HG03354 (cell line): ENCODE measurements around the gene ARSI.
"Not testable (repeated sequence)": the region's sequence is repeated elsewhere in the genome, so short reads cannot be mapped to it uniquely, and the experiment has no call there.

Source experiments
- ATAC-seq: cut with Tn5 transposase; IDR thresholded peaks from one replicate; pipeline ENCODE4 v1.9.1; 2021; ENCODE audit warnings: mild to moderate bottlenecking; ENCODE audit not compliant: unreplicated experiment, poor library complexity, severe bottlenecking

Gene ARSI

DNA sequence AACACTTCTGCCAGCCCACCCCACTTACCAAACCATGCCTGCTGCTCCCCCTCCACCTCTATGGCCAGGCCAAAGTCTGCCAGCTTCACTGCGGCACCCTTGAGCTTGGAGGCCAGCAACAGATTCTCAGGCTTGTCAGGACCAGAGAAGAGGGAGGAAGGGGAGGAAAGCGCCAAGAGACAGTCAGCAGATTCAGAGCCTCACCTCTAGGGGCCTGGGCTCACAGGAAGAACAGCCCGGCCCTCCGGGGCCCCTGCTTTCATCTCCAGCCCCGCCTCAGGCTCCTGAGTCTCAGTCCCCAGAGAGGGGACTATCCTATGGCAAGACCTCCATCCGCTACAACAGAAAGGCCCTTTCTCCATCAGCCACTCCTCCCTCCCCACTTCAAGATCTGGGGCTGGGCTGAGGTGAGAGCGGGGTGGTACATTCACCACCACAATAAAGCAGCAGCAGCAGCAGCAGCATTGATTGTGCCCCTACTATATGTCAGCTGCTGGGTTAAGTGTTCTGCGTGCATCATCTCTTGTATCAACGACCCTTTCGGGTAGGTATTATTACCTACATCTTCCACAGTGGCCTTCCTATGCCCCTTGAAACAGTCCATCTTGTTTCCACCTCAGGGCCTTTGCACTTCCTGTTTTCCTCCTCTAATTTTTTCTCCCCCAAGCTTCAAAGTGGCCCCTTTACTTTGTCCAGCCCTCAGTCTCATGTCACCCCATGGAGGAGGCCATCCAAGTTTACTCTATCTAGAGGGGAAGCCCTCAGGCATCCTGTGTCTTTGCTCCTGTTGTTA lies 49.1 kb downstream of the ARSI start:
- no peak for ATAC-seq

DNA sequence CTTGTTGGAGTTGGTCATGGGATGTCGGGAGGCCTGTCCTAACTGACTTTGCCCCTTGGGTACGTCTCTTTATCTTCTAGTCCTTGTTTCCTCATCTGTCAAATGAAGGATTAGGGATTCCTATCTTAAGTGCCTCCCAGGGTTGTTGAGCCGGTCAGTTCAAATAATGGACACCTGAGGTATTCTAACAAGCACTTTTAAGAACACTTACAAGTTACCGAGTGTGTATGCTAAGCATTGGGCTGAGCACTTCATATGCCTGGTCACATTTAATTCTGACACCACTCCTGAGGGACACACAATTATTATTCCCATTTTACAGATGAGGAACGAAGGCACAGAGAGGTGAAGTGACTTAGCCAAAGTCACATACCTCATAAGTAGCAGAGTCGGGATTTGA lies 50.2 kb downstream of the ARSI start:
- ATAC-seq, result no peak

DNA sequence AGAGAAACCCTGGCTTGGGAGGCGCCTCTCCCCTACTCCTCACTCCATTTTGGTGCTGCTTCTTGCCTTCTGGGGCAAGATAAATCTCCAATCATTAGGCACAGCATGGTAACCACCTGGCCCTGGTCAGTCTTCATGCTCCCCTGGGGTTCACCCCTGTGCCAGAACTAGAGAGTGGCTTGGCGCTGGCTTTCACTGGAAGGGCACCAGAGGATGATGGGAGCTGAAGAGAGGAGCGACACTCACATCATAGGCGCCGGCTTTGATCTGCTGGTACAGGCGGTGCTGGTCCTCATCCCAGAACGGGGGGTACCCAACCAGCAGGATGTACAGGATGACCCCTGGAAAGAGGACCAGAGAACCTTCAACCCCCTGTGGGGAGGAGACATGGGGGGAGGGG lies 51.2 kb downstream of the ARSI start:
- no peak for ATAC-seq

DNA sequence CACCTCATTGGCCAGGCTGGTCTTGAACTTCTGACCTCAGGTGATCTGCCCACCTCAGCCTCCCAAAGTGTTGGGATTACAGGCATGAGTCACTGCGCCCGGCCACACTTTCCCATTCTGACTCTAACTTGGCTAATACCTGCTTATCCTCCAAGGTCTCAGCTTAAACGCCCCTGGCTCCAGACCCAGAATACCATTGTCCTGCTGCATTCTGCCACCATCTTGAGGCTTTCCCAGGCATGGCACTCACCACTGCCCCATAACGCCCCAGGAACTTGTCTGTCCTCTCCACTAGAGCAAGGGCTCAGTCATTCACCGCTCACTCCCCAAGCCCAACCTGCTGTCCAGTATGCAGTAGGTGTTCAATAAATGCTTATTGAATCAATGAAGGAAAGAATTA lies 53.0 kb downstream of the ARSI start:
- no peak for ATAC-seq

DNA sequence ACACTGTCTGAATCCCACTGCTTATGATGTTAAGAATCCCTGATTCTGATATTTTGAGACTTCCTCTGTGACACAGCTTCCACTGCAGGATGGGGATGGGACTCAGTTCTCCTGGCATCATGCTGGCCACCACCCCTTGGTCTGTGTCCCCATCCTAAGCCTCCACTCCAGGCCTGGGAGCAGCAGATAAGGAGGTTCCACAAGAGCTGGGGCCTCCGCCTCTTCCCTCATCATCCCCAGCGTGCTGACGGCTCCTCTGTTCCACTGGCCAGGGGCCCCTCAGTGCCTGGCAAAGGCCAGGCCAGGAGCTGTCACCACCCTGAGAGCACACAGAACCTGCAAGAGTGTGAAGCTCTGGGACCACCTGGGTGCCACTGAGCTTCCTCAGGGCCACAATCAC lies 53.8 kb downstream of the ARSI start:
- no peak for ATAC-seq

DNA sequence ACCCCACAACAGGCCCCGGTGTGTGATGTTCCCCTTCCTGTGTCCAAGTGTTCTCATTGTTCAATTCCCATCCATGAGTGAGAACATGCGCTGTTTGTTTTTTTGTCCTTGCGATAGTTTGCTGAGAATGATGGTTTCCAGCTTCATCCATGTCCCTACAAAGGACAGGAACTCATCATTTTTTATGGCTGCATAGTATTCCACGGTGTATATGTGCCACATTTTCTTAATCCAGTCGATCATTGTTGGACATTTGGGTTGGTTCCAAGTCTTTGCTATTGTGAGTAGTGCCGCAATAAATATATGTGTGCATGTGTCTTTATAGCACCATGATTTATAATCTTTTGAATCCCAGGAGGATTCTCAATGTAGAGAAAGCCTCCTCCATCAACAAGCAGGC lies 54.2 kb downstream of the ARSI start:
- not testable (repeated sequence) for ATAC-seq

DNA sequence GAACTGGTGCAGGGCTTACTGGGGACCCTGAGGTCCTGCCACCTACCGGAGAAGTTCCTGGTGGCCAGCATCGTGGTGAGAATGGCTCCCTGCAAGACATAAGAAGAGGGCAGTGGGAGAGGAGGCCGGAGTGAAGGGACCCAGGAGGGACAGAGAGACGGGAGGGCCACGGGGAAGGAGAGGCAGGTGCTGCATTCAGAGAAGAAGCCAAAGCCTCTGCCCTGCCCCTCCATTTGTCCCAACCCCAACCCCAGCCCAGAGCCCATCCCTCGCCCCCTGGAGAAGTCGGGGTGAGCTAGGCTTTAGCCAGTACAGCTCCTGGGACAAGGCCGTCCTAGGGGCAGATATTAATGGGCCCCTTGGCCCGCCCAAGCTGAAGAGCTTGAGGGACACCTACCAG lies 55.0 kb downstream of the ARSI start:
- ATAC-seq, result no peak

DNA sequence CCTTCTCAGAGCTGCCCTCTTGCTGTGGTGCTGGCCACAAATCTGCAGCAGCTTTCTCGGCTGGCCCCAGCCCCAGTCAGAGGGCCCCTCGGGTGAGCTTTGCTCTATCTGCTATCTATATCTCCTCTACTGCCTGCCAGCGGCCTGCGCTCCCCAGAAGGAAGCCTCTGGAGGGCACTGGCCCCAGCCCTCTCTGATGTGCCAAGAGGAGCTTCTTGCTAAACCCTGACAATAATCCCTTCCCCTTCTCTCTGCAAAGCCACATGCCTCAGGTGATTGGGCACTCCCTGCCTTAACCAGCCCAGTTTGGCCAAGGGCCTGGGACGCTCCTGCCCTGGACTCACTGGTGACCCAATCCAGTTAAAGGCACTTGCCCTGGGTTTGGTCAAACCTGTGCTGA lies 55.9 kb downstream of the ARSI start:
- ATAC-seq, result no peak

DNA sequence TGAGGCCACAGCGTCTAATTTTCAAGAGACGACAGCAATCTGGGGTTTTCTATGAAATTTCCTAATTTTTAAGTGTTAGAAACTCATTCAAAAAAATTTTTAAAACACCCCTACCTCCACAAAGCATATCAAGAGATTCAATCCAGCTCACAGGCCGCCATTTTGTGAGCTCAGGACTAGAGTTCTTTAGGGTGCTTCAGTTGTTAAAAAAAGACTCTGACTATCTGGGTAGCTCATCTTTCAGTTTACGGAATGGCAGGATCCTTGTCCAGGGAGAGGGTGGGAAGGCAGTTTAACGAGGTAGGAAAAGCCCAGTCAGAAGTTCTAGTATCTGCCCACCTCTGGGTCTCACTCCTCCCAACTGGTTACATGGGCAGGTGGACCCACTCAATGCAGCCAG lies 56.3 kb downstream of the ARSI start:
- no peak for ATAC-seq
